HepG2 (cell line): ENCODE results near the gene KBTBD3. TPM values are rescaled to one million over a fixed set of nuclear protein-coding genes. Genes with fewer than 3 reads are reported as not detected.

Source experiments
- CREBL2 ChIP-seq: sonication (generic); formaldehyde crosslinking; IDR thresholded peaks from 2 replicates; pipeline ENCODE4 v1.8.1; 2023; ENCODE audit warnings: missing genetic modification reagents, mild to moderate bottlenecking, borderline replicate concordance
- DPF2 ChIP-seq: sonication (generic); formaldehyde crosslinking; IDR thresholded peaks from 2 replicates; pipeline ENCODE4 v1.4.0; 2020; ENCODE audit warnings: mild to moderate bottlenecking, low read depth, missing genetic modification reagents, borderline replicate concordance
- FOXK1 ChIP-seq: sonication (generic); formaldehyde crosslinking; IDR thresholded peaks from 2 replicates; pipeline ENCODE4 v1.4.0; 2020; ENCODE audit warnings: low read depth, missing genetic modification reagents, borderline replicate concordance
- HDAC1 ChIP-seq: sonication (generic); formaldehyde crosslinking; IDR thresholded peaks from 2 replicates; pipeline ENCODE4 v1.5.1; 2020; ENCODE audit warnings: mild to moderate bottlenecking, missing genetic modification reagents
- MAFK ChIP-seq, 2 experiments: IDR thresholded peaks in 1 of 2; conservative IDR thresholded peaks in 1 of 2; 2 replicates each; pipeline ENCODE4 v1.6.1; 2011; ENCODE audit warnings: improper control_type of control experiment in 2 of 2, low read length in 2 of 2
- MATR3 ChIP-seq: sonication (generic); formaldehyde crosslinking; IDR thresholded peaks from 2 replicates; pipeline ENCODE4 v1.4.0; 2020; ENCODE audit warnings: missing genetic modification reagents
- NFYC ChIP-seq: IDR thresholded peaks from 2 replicates; pipeline ENCODE4 v1.6.1; 2016; ENCODE audit warnings: missing genetic modification reagents, missing compliant biosample characterization
- PHF8 ChIP-seq: sonication (generic); formaldehyde crosslinking; IDR thresholded peaks from 2 replicates; pipeline ENCODE4 v1.5.0; 2020; ENCODE audit warnings: missing genetic modification reagents
- RBM39 ChIP-seq: fragments of 200-400 bp; formaldehyde crosslinking; IDR thresholded peaks from one replicate; pipeline ENCODE4 v1.6.1; 2018; ENCODE audit warnings: antibody characterized with exemption, mild to moderate bottlenecking, low read depth, low read length; ENCODE audit not compliant: poor library complexity, severe bottlenecking
- SRY ChIP-seq: sonication (generic); formaldehyde crosslinking; IDR thresholded peaks from 2 replicates; pipeline ENCODE4 v1.8.0; 2022; ENCODE audit warnings: mild to moderate bottlenecking, missing genetic modification reagents
- TEF ChIP-seq: sonication (generic); formaldehyde crosslinking; IDR thresholded peaks from 2 replicates; pipeline ENCODE4 v1.5.0; 2020; ENCODE audit warnings: missing genetic modification reagents
- ZHX2 ChIP-seq, 2 experiments: sonication (generic) in 1 of 2; formaldehyde crosslinking in 1 of 2; IDR thresholded peaks; 2 replicates each; pipeline versions ENCODE4 v1.6.1 to v1.9.0; 2014 to 2022; ENCODE audit warnings: antibody characterized with exemption in 1 of 2, borderline replicate concordance in 1 of 2, inconsistent platforms in 1 of 2, low read depth in 1 of 2, missing genetic modification reagents in 1 of 2
- ZNF160 ChIP-seq: sonication (generic); formaldehyde crosslinking; IDR thresholded peaks from 2 replicates; pipeline ENCODE4 v1.8.0; 2022; ENCODE audit warnings: mild to moderate bottlenecking, inconsistent platforms, missing genetic modification reagents
- ZNF253 ChIP-seq: sonication (generic); formaldehyde crosslinking; IDR thresholded peaks from 2 replicates; pipeline ENCODE4 v1.8.0; 2022; ENCODE audit warnings: mild to moderate bottlenecking, missing genetic modification reagents, borderline replicate concordance
- ZNF275 ChIP-seq: sonication (generic); formaldehyde crosslinking; IDR thresholded peaks from 2 replicates; pipeline ENCODE4 v1.8.0; 2022; ENCODE audit warnings: missing genetic modification reagents, mild to moderate bottlenecking, inconsistent platforms, borderline replicate concordance
- ZNF749 ChIP-seq: sonication (generic); formaldehyde crosslinking; IDR thresholded peaks from 2 replicates; pipeline ENCODE4 v1.8.0; 2022; ENCODE audit warnings: mild to moderate bottlenecking, missing genetic modification reagents, moderate library complexity, borderline replicate concordance
- ZNF784 ChIP-seq: sonication (generic); formaldehyde crosslinking; IDR thresholded peaks from 2 replicates; pipeline ENCODE4 v1.5.1; 2020; ENCODE audit warnings: missing genetic modification reagents, mild to moderate bottlenecking, borderline replicate concordance
- ZSCAN30 ChIP-seq: sonication (generic); formaldehyde crosslinking; IDR thresholded peaks from 2 replicates; pipeline ENCODE4 v1.5.0; 2020; ENCODE audit warnings: mild to moderate bottlenecking, missing genetic modification reagents
- polyA plus RNA-seq, 8 experiments: library from polyadenylated mRNA; depleted of rRNA in 3 of 8; stranded (reverse) in 7 of 8; unstranded in 1 of 8; fragments of >200 nt; fragmentation: Illumina TruSeq in 4 of 8; extraction: Trizol in 4 of 8; gene quantifications; 2 replicates each; pipeline versions ENCODE4 v1.2.1 to v1.2.3, GENCODE V29; 2011 to 2016; ENCODE audit warnings: low read depth in 4 of 8, missing spikeins in 1 of 8, mixed read lengths in 1 of 8; ENCODE audit not compliant: insufficient read depth in 1 of 8
- total RNA-seq, 5 experiments: library from RNA; depleted of rRNA; stranded (reverse); fragments of >200 nt; fragmentation: Illumina TruSeq; extraction: Trizol; gene quantifications; 2 replicates each; pipeline ENCODE4 v1.2.3, GENCODE V29; 2016; ENCODE audit warnings: low read depth in 1 of 5

The KBTBD3 gene
- total and polyA plus RNA-seq, 2 of the 13 experiments (the other 11 are each of a cell fraction or from before 2014, with no cell fraction given), result 1.8 to 7.4 TPM

- peak; percentile 69; the same call in 1 of the 2 replicates for TF ChIP-seq FOXK1 (CRISPR knock-in tag)
- TF ChIP-seq ZNF275, result no peak
- no peak for TF ChIP-seq MAFK (conservative IDR thresholded peaks at IDR 0.05 in 1 of 2, IDR thresholded peaks at IDR 0.05 in 1 of 2; ENCODE audit: low read length in 2 of 2)
- TF ChIP-seq TEF (CRISPR knock-in tag), result no peak
- TF ChIP-seq ZNF160 (CRISPR knock-in tag), result no peak
- no peak; the same call in 1 of the 2 replicates for TF ChIP-seq CREBL2 (CRISPR knock-in tag)
- peak; percentile 94 for TF ChIP-seq RBM39
- no peak for TF ChIP-seq DPF2
- TF ChIP-seq HDAC1, result peak; percentile 51
- TF ChIP-seq ZNF749, result peak; percentile 47; the same call in 1 of the 2 replicates
- no peak for TF ChIP-seq MATR3 (CRISPR knock-in tag)
- no peak for TF ChIP-seq ZSCAN30 (CRISPR knock-in tag)
- no peak for TF ChIP-seq ZNF253 (CRISPR knock-in tag)
- TF ChIP-seq ZNF784 (CRISPR knock-in tag), result peak; percentile 66; the same call in 1 of the 2 replicates
- TF ChIP-seq SRY (CRISPR knock-in tag), result 0 out of 2 replicates have a peak, but pooled peaks have one; percentile 52
- peak; percentile 63; the same call in 1 of the 2 replicates for TF ChIP-seq ZHX2 (IDR thresholded peaks at IDR 0.05; ENCODE audit: low read depth)
- TF ChIP-seq ZHX2 (CRISPR knock-in tag; IDR thresholded peaks at IDR 0.05; ENCODE audit: borderline replicate concordance), result no peak
- TF ChIP-seq PHF8, result peak; percentile 84
- TF ChIP-seq NFYC, result peak; percentile 97
These were observed 55.0 kb downstream of the KBTBD3 start, which contains the start of gene MSANTD4 (continued) for GRCh38 chr11:106021967-106022794.
